Hematopoietic multipotent progenitor cell treated with erythropoietin and hydrocortisone succinate and interleukin-3 and kit ligand, for 6 days (in vitro differentiated cells): ENCODE data around the gene LYRM1.
"Not testable (repeated sequence)": the region's sequence is repeated elsewhere in the genome, so short reads cannot be mapped to it uniquely, and the experiment has no call there.

Source experiments
- DNase-seq: peaks from one replicate; pipeline ENCODE4 v3.0.0-alpha.2; 2015

Gene LYRM1

GRCh38 chr16:20940871-20941635, 40.5 kb downstream of the LYRM1 start:
- peak; percentile 38 for DNase-seq

GRCh38 chr16:20941636-20941926, 41.0 kb downstream of the LYRM1 start:
- DNase-seq = no peak

GRCh38 chr16:20942256-20942655, 41.7 kb downstream of the LYRM1 start:
- no peak for DNase-seq

- DNase-seq = peak; percentile 54
These were observed 44.4 kb downstream of the LYRM1 start for GRCh38 chr16:20944861-20945574.

GRCh38 chr16:20945575-20945875, 45.0 kb downstream of the LYRM1 start:
- not testable (repeated sequence) for DNase-seq

- peak; percentile 11 for DNase-seq
These were observed 45.6 kb downstream of the LYRM1 start for GRCh38 chr16:20946015-20946629.

GRCh38 chr16:20948444-20948843, 47.9 kb downstream of the LYRM1 start:
- DNase-seq = no peak

- no peak for DNase-seq
These were observed 49.1 kb downstream of the LYRM1 start for GRCh38 chr16:20949660-20950059.

GRCh38 chr16:20950294-20950693, 49.7 kb downstream of the LYRM1 start:
- no peak for DNase-seq

GRCh38 chr16:20952139-20952920, 51.8 kb downstream of the LYRM1 start:
- DNase-seq = no peak

- no peak for DNase-seq
These were observed 54.0 kb downstream of the LYRM1 start for GRCh38 chr16:20954574-20954973.

- no peak for DNase-seq
These were observed 55.7 kb downstream of the LYRM1 start for GRCh38 chr16:20956319-20956718.

GRCh38 chr16:20957153-20957552, 56.6 kb downstream of the LYRM1 start:
- no peak for DNase-seq

- no peak for DNase-seq
These were observed 60.3 kb downstream of the LYRM1 start for GRCh38 chr16:20960899-20961298.

GRCh38 chr16:20968765-20969164, 68.2 kb downstream of the LYRM1 start:
- DNase-seq = no peak

GRCh38 chr16:20969386-20969785, 68.8 kb downstream of the LYRM1 start:
- DNase-seq = no peak

GRCh38 chr16:20971401-20971800, 70.8 kb downstream of the LYRM1 start:
- DNase-seq = no peak

- DNase-seq = peak; percentile 18
These were observed 72.6 kb downstream of the LYRM1 start for GRCh38 chr16:20973201-20973600.
